Bronchial epithelial cell (primary cell): ENCODE results near the gene GRIP2. TPM values are rescaled to one million over a fixed set of nuclear protein-coding genes. Genes with fewer than 3 reads are reported as not detected.

Experiments
- DNase-seq: peaks from one replicate; pipeline ENCODE4 v3.0.0-alpha.2; 2010; ENCODE audit warnings: low read depth
- FAIRE-seq: peaks from 2 replicates; lab custom pipeline; 2011; peaks lifted over from hg19 to GRCh38; lab: Jason Lieb, UNC
- H3K27me3 ChIP-seq: 2 replicates; pipeline ENCODE4 v1.5.1; 2011; ENCODE audit warnings: low read length; ENCODE audit not compliant: control insufficient read depth, insufficient read depth
- H3K36me3 ChIP-seq: 2 replicates; pipeline ENCODE4 v1.5.1; 2011; ENCODE audit warnings: low read length; ENCODE audit not compliant: control insufficient read depth, insufficient read depth
- H3K4me3 ChIP-seq: 2 replicates; pipeline ENCODE4 v1.5.1; 2011; ENCODE audit warnings: mild to moderate bottlenecking, low read depth, low read length, control low read depth
- CTCF ChIP-seq: IDR thresholded peaks from 2 replicates; pipeline ENCODE4 v1.5.1; 2011; ENCODE audit warnings: mild to moderate bottlenecking, moderate library complexity, low read length, control low read depth, inconsistent platforms; ENCODE audit not compliant: insufficient read depth, severe bottlenecking
- total RNA-seq: library from RNA; depleted of rRNA; stranded (reverse); fragments of >200 nt; gene quantifications from 2 replicates; pipeline ENCODE4 v1.2.1, GENCODE V29; 2014

GRIP2 gene
- total RNA-seq, 1 donor from 2014 or later: under 0.01 TPM

- FAIRE-seq (peak; percentile 18), DNase-seq (no peak)
- Histone ChIP-seq H3K27me3 (peaks cover 22% of the 10 kb centered on the region), H3K4me3 (no peak overlapping the region), H3K36me3 (no peaks in the 10 kb centered on the region)
- no peak for TF ChIP-seq CTCF
These were observed 25.9 kb upstream of the GRIP2 start for GRCh38 chr3:14565868-14566588.

GRCh38 chr3:14564741-14565140 is 24.6 kb upstream of the GRIP2 start:
- DNase-seq (peak; percentile 18), FAIRE-seq (no peak)
- no peak overlapping the region for H3K4me3 ChIP-seq
- H3K27me3 ChIP-seq: peaks cover 22% of the 10 kb centered on the region
- no peak for TF ChIP-seq CTCF
- H3K36me3 ChIP-seq: no peaks in the 10 kb centered on the region

- Histone ChIP-seq H3K36me3 (no peaks in the 10 kb centered on the region), H3K4me3 (no peak overlapping the region), H3K27me3 (peaks cover 20% of the 10 kb centered on the region)
- FAIRE-seq (no peak), DNase-seq (no peak)
- TF ChIP-seq CTCF: no peak
These were observed 23.9 kb upstream of the GRIP2 start for GRCh38 chr3:14563946-14564539.

- no peak for FAIRE-seq
- no peaks in the 10 kb centered on the region for H3K36me3 ChIP-seq
- DNase-seq: no peak
These were observed 22.2 kb upstream of the GRIP2 start for GRCh38 chr3:14562121-14562890.

More at GRCh38 chr3:14562121-14562890, 22.2 kb upstream of the GRIP2 start:
- H3K27me3 ChIP-seq: peaks cover 21% of the 10 kb centered on the region
- no peak overlapping the region for H3K4me3 ChIP-seq
- TF ChIP-seq CTCF: no peak
